Stimulated activated CD4-positive, alpha-beta T cell treated with anti-CD3 and anti-CD28 coated beads, Interleukin-4, amount 100 ng/mL, for 1 hour (primary cell): ENCODE measurements around the gene CRYGS.
"Not testable (repeated sequence)": the region's sequence is repeated elsewhere in the genome, so short reads cannot be mapped to it uniquely, and the experiment has no call there.

ENCODE experiments used
- DNase-seq: peaks from one replicate; pipeline ENCODE4 v3.0.0-alpha.2; 2020

The CRYGS gene

DNA sequence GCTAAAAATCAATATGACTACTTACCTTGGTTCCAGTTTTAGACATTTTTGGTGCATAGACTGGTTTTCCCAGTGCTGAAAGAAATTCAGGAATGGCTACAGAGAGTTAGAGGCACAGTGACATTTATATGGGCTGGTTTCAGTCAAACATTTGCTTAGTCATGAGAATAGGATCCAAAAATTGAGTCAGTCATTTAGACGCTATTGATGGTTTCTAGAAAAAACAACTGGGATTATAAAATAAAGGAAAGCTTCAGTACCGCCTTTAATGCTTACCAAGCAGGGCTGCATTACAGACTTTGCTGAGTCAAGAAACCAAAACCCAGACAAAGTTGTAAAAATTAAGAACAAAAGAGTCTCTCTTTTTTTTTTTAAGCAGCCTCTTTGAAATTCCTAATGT lies at the start of gene CRYGS:
Gene CRYGS (minus strand): TSS at position 100 of the 400 bp plus-strand sequence. CDS start 54 bp downstream, at position 46.
- DNase-seq = no peak

DNA sequence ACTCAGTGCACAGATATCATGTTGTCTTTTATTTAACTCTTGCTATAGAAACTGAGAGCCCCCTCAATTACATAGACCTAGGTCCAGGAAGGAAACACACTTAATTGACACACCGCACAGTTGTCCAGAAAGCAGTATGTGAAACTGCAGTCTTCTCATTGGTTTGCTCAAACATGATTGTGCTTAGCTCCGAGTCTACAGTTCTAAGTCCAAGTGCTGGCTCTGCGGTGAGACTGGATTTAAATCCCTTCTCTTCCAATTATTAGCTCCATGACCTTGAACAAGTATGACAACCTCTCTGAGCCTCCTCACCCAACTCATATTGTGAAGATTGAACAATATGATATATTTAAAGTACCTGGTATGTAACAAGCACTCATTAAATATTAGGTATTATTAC lies 49.7 kb upstream of the CRYGS start:
- no peak for DNase-seq

DNA sequence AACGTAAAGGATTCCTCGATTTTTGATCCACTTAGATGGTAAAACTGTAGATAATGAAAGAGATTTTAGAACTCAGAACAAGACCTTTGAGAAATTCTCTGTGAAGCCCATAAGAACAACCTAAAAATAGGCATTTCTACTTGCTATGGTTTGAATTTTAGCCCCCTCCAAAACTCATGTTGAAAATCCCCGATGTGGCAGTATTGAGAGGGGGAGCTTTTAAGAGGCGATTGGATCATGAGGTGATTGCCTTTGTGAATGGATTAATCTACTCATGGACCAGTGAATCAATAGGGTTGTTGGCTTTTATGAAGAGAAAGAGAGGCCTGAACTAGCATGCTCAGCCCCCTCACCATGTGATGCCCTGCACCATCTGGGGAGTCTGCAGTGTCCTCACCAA lies 48.5 kb upstream of the CRYGS start:
- DNase-seq = no peak

DNA sequence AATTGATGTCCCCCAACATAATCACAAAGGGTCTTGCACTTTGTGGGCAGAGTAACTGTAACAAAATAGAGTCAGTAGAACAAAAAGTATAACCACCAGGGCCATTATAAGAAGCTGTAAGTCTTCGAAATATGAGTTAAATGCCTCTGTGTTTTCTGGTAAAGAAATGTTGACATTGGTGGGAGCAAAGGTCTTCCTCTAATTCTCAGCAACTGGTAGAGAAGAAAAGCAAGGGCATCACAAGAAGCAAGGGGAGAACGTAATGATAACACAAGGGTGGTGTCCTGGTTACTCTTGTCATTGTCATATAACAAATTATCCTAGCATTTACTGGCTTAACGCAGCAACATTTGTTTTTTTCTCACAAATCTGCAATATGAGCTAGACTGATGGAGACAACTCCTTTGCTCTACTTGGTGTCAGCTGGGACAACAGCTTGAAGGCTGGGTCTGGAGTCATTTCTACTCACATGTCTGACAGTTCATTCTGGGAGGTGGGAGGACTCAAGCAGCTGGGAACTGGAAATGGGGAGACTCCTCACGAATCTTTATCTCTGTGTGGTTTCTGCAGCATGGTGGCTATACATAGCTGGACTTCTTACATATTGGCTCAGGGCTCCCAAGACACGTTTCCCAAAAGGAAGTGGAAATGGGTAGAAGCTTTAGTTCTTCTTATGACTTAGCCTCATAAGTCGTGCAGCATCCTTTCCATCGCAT lies 46.6 kb upstream of the CRYGS start:
- no peak for DNase-seq

DNA sequence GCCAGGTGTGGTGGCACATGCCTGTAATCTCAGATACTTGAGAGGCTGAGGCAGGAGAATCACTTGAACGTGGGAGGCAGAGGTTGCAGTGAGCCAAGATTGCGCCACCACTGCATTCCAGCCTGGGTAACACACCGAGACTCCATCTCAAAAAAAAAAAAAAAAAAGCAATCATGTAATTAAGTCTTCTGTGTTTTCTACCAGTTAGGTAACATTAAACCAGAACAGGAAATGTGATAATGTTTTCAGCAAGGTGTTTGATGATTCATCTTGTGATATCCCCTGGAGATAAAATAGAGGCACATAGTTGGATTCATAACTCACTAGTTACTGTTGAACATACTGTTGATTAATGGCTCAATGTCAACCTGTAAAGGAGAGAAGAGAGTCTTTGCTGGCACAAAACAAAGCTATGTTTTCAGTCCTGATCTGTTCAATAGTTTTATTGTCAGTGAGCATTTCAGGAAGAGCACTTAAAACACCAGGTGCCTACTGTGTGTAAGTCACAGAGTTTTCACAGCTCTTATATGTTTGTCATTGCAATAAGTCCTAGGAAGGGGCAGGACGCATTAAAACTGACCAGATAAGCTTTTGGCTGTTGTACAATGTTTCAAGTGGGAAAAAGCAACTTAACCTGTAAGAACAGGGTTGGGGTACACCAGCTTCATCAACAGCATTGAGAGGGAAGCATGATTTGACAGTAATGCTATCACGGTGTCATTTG lies 45.8 kb upstream of the CRYGS start:
- DNase-seq = no peak

DNA sequence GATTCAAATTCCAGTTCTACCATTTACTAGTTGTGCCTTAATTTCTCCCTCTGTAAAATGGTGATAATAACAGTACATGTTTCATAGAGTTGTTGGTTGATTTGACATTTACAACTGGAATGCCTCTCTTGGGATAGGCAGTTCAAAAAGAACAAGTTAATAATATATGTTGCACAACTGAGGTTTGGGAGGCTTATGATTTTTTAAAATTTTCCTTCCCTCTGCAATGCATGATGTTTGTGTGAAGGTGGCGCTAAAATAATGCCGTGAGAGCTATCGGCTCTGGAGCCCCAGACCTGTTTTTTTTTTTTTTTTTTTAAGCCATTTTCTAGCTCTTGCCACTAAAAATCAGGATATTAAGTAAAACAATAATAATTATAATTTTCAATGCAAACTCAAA lies 44.9 kb upstream of the CRYGS start:
- DNase-seq = no peak

DNA sequence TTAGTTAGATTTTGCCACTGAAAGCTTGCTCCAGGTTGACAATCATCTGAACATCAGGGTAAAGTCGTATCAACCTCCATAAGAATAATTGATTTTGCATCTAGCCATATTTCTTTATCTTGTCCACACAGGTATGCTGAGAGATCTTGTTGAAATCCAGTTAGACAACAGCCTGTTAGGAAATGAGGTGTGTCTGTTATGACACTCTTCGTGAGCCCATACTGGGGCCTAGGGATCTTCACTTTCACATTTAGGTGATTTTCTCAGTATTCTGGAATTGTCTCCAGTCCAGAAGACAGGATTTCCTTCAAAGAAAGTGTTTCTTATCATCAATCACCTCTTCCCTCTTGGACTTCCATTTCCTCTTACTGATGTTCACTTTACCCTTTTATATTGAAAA lies 44.5 kb upstream of the CRYGS start:
- no peak for DNase-seq

DNA sequence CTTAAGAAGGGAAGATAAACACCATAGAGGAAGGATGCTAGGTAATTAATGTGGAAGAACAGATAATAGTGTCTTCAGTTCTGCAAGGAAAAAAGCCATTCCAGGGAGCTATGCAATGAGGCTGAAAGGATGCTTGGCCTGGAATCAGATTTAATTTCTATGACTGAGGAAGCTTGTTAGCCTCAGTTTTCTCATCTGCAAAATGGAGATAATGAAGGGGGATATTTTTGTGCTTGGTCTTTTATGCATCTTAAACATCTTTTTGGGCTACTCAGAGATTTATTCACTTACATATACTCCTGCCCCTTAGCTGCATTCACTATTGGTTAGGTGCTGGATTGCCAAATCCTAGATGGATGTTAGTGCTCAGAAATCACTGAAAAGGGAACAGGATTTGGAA lies 43.0 kb upstream of the CRYGS start:
- DNase-seq = no peak

DNA sequence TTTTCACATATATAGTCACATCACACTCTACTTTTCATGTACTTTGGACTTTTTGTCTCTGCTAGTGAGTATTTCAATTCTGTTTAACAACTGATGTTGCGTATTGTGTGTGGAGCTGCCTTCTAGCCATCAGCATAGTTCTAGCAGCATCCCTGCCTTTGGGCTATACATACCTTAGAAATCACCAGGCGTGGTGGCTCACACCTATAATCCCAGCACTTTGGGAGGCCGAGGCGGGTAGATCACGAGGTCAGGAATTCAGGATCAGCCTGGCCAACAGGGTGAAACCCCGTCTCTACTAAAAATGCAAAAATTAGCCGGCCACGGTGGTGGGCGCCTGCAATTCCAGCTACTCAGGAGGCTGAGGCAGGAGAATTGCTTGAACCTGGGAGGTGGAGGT lies 42.1 kb upstream of the CRYGS start:
- DNase-seq = not testable (repeated sequence)

DNA sequence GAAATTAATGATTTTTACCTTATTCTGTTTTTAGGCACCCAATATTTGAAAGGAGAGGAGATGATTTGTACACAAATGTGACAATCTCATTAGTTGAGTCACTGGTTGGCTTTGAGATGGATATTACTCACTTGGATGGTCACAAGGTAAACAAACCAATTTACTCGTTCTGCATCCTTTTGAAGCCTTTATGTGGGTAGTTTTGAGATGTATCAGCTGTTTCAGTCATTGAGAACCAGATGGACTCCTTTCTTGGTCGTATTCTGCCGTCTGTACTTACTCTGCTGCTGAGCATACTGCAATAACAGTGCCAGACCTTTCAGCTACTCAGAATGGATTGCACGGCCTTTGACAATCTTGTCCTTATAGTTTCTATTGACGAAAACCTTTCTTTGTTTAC lies 39.7 kb upstream of the CRYGS start:
- DNase-seq = no peak

DNA sequence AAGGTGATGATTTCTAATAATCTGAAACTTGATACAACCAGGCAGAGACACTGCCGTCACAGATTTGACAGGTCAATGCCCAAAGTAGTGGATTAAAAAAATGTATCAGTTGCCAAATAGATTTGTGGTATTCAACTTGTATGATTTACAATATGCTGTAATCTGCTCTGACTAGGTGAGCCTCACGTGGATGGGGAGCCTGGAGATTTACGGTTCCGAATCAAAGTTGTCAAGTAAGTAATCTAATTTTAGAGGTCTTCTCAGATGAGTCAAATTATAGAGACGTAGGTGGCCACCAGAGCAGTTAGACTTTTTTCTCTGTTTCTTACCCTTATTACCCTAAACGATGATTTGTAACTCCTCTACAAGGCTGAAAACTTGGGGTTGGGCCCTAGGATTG lies 38.4 kb upstream of the CRYGS start:
- no peak for DNase-seq

DNA sequence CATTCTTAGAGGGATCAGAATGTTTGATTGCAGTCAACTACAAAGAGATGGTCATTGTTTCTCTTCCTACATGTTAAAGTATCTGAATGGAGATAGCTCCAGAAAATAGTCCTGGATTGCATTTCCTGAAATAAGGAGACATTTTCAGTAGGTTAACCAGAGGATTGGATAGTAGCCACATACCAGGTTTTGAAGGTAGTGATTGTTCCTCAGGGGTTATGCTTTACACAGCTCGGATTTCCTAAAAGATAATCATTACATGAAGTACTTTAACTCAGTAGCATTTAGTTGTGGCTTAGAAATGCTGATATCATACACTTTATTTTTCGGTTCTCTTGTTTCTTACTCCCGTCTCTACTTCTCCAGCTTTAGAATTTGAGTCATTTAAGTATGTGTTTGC lies 36.6 kb upstream of the CRYGS start:
- no peak for DNase-seq

DNA sequence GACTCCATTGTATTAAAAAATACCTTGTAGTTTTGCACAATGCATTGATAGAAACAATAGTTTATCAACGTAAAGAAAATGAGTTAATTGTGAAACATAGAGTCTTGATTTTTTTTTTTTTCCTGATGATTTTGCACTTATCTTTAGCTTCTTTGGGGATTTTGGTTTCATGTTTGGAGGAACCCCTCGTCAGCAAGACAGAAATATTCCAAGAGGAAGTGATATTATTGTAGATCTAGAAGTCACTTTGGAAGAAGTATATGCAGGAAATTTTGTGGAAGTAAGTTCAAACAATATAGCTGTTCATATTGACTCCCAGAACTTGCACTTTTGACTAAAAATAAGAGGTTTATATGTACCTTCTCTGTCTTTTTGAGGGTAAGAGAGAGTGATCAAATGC lies 33.3 kb upstream of the CRYGS start:
- no peak for DNase-seq

DNA sequence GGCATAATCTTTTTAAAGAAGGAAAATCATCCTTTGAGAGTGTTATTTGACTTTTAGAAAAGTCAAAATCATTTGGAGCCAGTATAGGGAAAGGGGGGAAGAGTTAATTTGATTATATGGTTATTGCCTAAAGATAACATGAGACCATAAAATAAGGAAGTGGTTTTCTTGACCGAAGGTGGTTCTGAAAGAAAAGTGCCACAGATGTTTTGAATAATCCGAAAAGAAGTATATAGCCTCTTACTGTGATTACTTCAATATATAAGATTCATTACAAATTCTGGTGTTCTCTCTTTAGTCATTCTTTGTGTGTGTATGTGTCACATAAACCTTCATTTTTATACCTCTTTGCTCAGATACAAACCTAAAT lies 27.4 kb upstream of the CRYGS start:
- no peak for DNase-seq

DNA sequence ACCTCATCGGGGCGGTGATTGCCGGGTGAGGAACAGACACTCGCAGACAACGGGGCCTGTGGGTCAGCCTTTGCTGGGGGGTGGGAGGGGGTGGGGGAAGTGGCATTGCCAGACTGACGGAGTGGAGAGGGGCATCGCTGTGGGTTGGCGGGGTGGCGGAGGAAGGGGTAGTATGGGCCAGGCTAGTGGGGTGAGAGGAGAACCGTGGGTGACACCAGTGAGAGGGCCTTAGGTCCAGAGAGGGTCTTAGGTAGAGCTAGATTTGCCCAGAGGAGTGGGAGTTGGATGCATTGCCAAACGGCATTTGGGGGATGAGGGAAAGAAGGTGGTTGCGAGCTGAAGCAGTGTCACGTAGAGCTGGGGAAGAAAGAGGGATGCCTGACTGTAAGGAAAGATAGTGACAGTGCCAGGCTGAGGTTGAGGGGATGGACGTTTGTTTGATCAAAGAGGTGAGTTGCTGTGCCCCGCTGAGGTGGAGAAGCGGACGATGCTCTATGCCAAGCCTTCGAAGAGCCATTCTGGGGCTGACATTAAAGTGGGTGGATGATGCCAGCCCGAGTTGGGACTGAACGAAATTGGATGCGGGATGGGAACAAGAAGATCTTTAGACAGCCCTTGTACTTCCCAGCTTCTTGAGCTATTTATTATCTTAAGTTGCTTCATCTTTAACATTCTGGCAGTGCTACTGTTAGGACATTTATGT lies 26.9 kb upstream of the CRYGS start:
- no peak for DNase-seq

DNA sequence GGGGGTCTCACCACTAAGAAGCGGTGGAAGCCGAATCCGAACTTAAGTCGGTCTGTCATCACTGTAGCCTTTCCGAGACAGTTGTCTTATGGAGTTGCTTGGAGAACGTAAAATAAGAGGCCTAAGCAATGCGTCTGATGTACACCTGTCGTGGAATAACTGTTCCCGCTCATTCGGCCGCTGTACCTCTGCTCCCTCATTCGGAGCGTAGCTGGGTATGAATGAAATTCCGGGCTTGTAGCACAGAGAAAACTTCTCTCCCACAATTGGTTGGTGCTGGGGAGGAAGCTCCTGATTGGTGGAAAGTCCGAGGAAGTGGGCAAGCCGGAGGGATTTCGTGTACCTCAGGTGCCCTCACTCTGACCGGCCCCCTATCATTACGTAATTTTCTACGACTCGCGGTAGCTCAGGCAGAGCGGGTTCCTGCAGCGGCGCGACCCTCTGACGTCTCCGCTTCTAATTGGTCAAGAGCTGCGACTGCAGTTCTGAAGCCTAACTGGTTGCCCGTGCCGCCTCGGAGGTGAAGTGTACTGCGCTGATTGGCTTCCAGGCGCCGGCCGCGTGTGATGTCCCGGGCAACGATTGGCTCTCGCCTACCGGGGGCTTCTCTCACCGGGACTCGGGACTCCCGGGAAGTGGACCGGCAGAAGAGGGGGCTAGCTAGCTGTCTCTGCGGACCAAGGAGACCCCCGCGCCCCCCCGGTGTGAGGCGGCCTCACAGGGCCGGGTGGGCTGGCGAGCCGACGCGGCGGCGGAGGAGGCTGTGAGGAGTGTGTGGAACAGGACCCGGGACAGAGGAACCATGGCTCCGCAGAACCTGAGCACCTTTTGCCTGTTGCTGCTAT lies 26.1 kb upstream of the CRYGS start, which contains the start of gene DNAJB11:
Gene DNAJB11 (plus strand): TSS at position 625 of the 845 bp plus-strand sequence. CDS start 178 bp downstream, at position 803.
- peak; percentile 97 for DNase-seq

DNA sequence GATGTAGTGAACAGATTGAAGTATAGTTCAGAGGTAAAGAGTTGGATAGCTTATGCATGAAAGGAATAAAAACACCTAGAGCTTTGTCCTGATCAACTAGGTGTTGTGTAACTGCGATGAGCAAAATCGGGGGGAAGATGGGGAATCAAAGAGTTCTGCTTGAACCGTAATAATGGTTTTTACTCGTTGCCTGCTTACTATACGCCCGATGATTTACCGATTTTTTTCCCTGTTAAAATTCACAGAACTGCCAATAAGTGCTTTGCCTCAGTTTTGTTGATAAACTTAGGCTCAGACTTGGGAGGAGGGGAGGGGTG lies 25.6 kb upstream of the CRYGS start:
- no peak for DNase-seq

DNA sequence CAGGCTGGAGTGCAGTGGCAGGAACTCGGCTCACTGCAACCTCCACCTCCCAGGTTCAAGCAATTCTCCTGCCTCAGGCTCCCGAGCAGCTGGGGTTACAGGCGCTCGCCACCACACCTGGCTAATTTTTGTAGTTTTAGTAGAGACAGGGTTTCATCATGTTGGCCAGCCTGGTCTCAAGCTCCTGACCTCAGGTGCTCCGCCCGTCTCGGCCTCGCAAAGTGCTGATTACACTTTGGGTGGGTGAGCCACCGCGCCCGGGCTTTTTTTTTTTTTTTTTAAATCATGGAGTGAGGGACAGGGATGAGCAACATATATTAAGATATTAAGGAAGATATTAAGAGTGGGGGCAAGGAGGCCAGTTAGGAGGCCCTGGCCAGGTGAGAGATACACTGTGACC lies 25.2 kb upstream of the CRYGS start:
- not testable (repeated sequence) for DNase-seq

DNA sequence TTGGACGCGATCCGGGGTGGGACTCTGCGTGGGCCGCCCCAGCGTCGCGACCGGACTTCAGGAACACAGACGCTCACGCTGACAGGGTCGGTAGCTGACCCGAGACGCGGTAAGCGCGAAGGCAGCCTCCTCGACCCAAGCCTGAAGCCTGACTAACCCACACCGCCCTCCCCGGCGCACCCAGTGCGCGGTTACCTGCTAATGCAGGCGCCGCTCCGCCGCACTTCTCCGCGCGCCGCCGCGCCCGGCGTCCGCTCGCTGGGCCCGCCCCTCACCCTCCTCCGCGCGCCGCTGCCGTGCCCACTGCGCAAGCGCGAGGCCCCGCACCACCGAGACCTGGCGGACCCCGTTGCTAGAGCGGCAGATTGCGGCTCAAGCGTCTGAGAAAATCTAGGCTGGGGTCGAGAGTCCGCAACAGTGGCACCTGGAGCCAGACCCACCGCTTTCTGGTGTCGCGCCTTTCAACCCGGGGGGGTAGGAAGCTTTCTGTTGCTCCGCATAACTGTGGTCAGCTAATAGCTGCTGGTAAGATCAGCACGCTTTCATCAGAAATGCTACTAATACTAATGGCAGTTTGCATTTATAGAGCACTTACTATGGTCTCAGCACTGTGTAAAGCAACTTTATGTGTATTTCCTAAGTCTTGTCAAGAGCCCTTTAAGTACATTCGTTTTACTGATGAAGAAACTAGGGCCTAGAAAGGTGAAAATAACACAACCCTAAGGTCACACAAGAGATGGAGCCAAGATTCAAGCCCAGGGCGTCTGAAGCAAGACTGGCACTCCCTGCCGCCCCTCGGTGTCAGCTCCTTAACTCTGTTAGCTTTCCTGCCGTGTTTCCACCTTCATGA lies 23.1 kb upstream of the CRYGS start, which contains the start of gene TBCCD1:
Gene TBCCD1 (minus strand): TSS at position 268 of the 850 bp plus-strand sequence. CDS start 3,010 bp downstream, outside the sequence.
- DNase-seq = peak; percentile 94

DNA sequence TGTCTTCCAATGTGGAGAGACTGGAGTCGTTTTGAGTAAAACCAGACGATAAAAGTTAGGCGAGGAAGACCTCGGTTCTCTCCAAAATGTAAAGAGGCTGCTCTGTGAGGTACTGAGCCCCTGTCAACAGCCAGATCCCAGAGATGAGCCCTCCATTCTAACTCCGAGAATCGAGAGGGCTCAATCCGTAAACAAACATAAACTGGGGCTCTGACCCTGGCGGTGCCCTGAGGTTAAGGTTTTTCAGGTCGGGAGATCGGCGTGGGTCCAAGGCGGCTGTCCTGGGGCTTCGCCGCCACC lies 22.5 kb upstream of the CRYGS start:
- DNase-seq = no peak

DNA sequence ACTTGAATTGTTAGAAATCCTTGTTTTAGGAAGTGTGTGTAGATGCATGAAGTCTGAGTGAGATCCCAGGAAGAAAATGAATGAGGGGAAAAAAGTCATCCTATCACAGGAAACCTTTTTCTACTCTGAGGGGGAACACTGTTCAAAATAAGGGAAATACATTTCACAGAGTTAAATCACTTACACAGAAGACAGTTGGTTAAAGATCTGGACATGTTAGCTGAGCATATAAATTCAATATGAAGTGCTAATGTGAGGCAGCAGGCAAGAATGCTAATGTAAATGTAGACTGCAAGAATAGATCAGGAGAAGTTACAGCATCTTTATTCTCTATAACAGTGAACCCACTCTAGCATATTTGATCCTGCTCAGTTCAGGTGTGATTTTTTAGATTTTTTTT lies 20.4 kb upstream of the CRYGS start:
- no peak for DNase-seq

DNA sequence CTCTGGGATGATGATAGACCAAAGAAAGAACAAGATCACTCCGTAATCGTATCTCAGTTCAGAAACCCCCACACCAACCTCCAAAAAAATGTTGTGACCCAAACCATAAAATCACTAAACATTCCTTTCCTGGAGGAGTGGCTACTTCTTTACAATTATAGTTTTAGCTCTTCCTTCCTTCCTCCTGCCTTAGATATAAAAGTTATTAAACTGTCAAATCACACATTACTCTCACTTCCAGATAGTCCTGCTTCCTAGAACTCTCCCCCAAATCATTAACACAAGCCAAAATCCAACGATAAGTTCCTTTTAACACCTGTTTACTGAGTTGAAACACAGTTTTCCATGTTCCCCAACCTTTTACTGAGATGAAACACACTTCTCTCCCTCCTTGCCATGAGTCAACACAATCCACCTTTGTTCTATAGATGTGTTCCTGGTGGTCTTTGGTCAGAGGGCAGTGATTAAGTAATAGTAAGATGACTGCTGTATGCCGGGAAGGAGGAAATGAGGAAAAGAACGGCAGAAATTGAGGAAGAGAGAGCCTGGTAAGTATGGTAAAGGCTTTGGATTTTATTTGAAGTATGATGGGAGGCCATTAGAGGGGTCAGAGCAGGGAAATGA lies 8.3 kb upstream of the CRYGS start:
- no peak for DNase-seq
